A549 (cell line): ENCODE data around the gene EPOP. TPM values are rescaled to one million over a fixed set of nuclear protein-coding genes. Genes with fewer than 3 reads are reported as not detected.

Experiments used
- ATAC-seq, 2 experiments: fragments of 200-7000 bp in 1 of 2; fragments of >200 bp in 1 of 2; cut with Nextera tagmentation in 1 of 2; cut with Tn5 transposase in 1 of 2; 3 replicates each; pipeline versions ENCODE4 v1.8.0 to v1.9.1; 2018 to 2020; ENCODE audit warnings: mild to moderate bottlenecking in 1 of 2, moderate library complexity in 1 of 2
- CTCF ChIA-PET: fragments of 300-600 bp; sonication (Branson Sonifier 250); formaldehyde crosslinking; extraction: SDS; loops from one replicate; lab custom pipeline; 2021; ENCODE audit warnings: antibody characterized with exemption, inconsistent platforms; lab: Yijun Ruan, JAX
- POLR2A ChIA-PET: fragments of 350-600 bp; formaldehyde crosslinking; extraction: SDS; loops from one replicate; lab custom pipeline; 2021; ENCODE audit warnings: antibody characterized with exemption, inconsistent platforms; lab: Yijun Ruan, JAX
- DNase-seq, 2 experiments: peaks; one replicate each; pipeline versions ENCODE4 v3.0.0 to v3.0.0-alpha.2; 2011 to 2016; ENCODE audit warnings: low read depth in 1 of 2, low spot score in 1 of 2
- FAIRE-seq: peaks from 2 replicates; lab custom pipeline; 2011; peaks lifted over from hg19 to GRCh38; lab: Jason Lieb, UNC
- H3K27ac ChIP-seq, 2 experiments: fragments of >200 bp; sonication (Bioruptor Twin); formaldehyde crosslinking; 3 replicates each; pipeline ENCODE4 v1.5.1; 2016 to 2017
- H3K4me1 ChIP-seq: fragments of >200 bp; sonication (Bioruptor Twin); formaldehyde crosslinking; 3 replicates; pipeline ENCODE4 v1.6.1; 2016
- H3K4me2 ChIP-seq: fragments of >200 bp; sonication (Bioruptor Twin); formaldehyde crosslinking; 3 replicates; pipeline ENCODE4 v1.6.1; 2016
- H3K4me3 ChIP-seq: fragments of >200 bp; sonication (Bioruptor Twin); formaldehyde crosslinking; 3 replicates; pipeline ENCODE4 v1.5.1; 2016
- H3K9me3 ChIP-seq: fragments of >200 bp; sonication (Bioruptor Twin); formaldehyde crosslinking; 3 replicates; pipeline ENCODE4 v1.6.1; 2016
- BHLHE40 ChIP-seq: IDR thresholded peaks from 2 replicates; pipeline ENCODE4 v1.6.1; 2012; ENCODE audit warnings: low read depth, low read length, inconsistent platforms
- CBX2 ChIP-seq: fragments of 200-600 bp; sonication (generic); IDR thresholded peaks from 2 replicates; pipeline ENCODE4 v1.6.1; 2016; ENCODE audit warnings: low read depth, mild to moderate bottlenecking, borderline replicate concordance
- CBX8 ChIP-seq: fragments of 200-600 bp; sonication (generic); IDR thresholded peaks from 2 replicates; pipeline ENCODE4 v1.6.1; 2016
- CHD2 ChIP-seq: fragments of 150-350 bp; IDR thresholded peaks from 2 replicates; pipeline ENCODE4 v1.6.1; 2014; ENCODE audit warnings: low read length; ENCODE audit not compliant: partially characterized antibody
- CHD4 ChIP-seq: fragments of 200-600 bp; sonication (generic); IDR thresholded peaks from 2 replicates; pipeline ENCODE4 v1.6.1; 2016; ENCODE audit warnings: antibody characterized with exemption, mild to moderate bottlenecking, borderline replicate concordance
- EHF ChIP-seq: fragments of 250-450 bp; sonication (Bioruptor Pico); IDR thresholded peaks from 2 replicates; pipeline ENCODE4 v1.5.0; 2020; ENCODE audit warnings: mild to moderate bottlenecking
- EHMT2 ChIP-seq: fragments of 200-600 bp; sonication (generic); IDR thresholded peaks from 2 replicates; pipeline ENCODE4 v1.6.1; 2016; ENCODE audit warnings: antibody characterized with exemption, low read depth, mild to moderate bottlenecking, moderate library complexity
- EP300 ChIP-seq, 2 experiments: fragments of >200 bp; sonication (Bioruptor Twin); formaldehyde crosslinking; IDR thresholded peaks; 2 replicates in 1 of 2; 3 replicates in 1 of 2; pipeline ENCODE4 v1.6.1; 2016 to 2017
- ESRRA ChIP-seq: fragments of 150-350 bp; IDR thresholded peaks from 2 replicates; pipeline ENCODE4 v1.6.1; 2014; ENCODE audit warnings: mild to moderate bottlenecking, low read length, borderline replicate concordance
- FOSB ChIP-seq: fragments of 250-450 bp; sonication (Bioruptor Pico); IDR thresholded peaks from 2 replicates; pipeline ENCODE4 v1.5.0; 2020; ENCODE audit warnings: mild to moderate bottlenecking, moderate library complexity
- FOSL2 ChIP-seq, 2 experiments: fragments of 450-650 bp in 1 of 2; fragments of >200 bp in 1 of 2; sonication (Bioruptor Twin) in 1 of 2; formaldehyde crosslinking; IDR thresholded peaks; 2 replicates each; pipeline versions ENCODE4 v1.5.0 to v1.6.1; 2016 to 2020; ENCODE audit warnings: mild to moderate bottlenecking in 1 of 2, moderate library complexity in 1 of 2
- HDAC2 ChIP-seq: fragments of 200-600 bp; sonication (generic); IDR thresholded peaks from 2 replicates; pipeline ENCODE4 v1.6.1; 2016
- JUN ChIP-seq, 2 experiments: fragments of >200 bp; sonication (Bioruptor Twin); formaldehyde crosslinking; IDR thresholded peaks; 2 replicates in 1 of 2; 3 replicates in 1 of 2; pipeline ENCODE4 v1.6.1; 2016 to 2017
- KDM1A ChIP-seq: fragments of 200-600 bp; sonication (generic); IDR thresholded peaks from 2 replicates; pipeline ENCODE4 v1.6.1; 2016; ENCODE audit warnings: low read depth, mild to moderate bottlenecking
- MAFK ChIP-seq: fragments of 450-650 bp; IDR thresholded peaks from 2 replicates; pipeline ENCODE4 v1.6.1; 2014; ENCODE audit not compliant: partially characterized antibody
- MAZ ChIP-seq: fragments of 150-350 bp; IDR thresholded peaks from 2 replicates; pipeline ENCODE4 v1.6.1; 2014; ENCODE audit warnings: antibody characterized with exemption, low read depth, low read length, borderline replicate concordance
- POLR2AphosphoS2 ChIP-seq: conservative IDR thresholded peaks from 2 replicates; pipeline ENCODE4 v1.6.1; 2012; ENCODE audit warnings: low read length, improper control_type of control experiment, inconsistent platforms
- RCOR1 ChIP-seq: fragments of 150-350 bp; IDR thresholded peaks from 2 replicates; pipeline ENCODE4 v1.6.1; 2014; ENCODE audit warnings: antibody characterized with exemption, low read length, low read depth
- RNF2 ChIP-seq: fragments of 200-600 bp; sonication (generic); IDR thresholded peaks from 2 replicates; pipeline ENCODE4 v1.6.1; 2016; ENCODE audit warnings: low read depth, mild to moderate bottlenecking, antibody characterized with exemption, moderate library complexity, borderline replicate concordance
- SMC3 ChIP-seq: fragments of >200 bp; sonication (Bioruptor Twin); formaldehyde crosslinking; IDR thresholded peaks from 3 replicates; pipeline ENCODE4 v1.6.1; 2018; ENCODE audit warnings: inconsistent platforms
- TP53 ChIP-seq: fragments of 250-450 bp; sonication (Bioruptor Pico); IDR thresholded peaks from 2 replicates; pipeline ENCODE4 v1.5.0; 2021; ENCODE audit warnings: mild to moderate bottlenecking, moderate library complexity
- ZC3H11A ChIP-seq: fragments of 450-650 bp; IDR thresholded peaks from 2 replicates; pipeline ENCODE4 v1.6.1; 2014; ENCODE audit warnings: antibody characterized with exemption, mild to moderate bottlenecking
- ZNF302 ChIP-seq: fragments of 250-450 bp; sonication (Bioruptor Pico); IDR thresholded peaks from 2 replicates; pipeline ENCODE4 v1.9.0; 2021; ENCODE audit warnings: inconsistent platforms, mild to moderate bottlenecking, moderate library complexity
- ZSCAN20 ChIP-seq: fragments of 250-450 bp; sonication (Bioruptor Pico); IDR thresholded peaks from 2 replicates; pipeline ENCODE4 v1.8.0; 2022; ENCODE audit warnings: mild to moderate bottlenecking, moderate library complexity
- WGBS: methylation state at CpG from one replicate; pipeline ENCODE4 v1.1.6; 2017; ENCODE audit errors: missing lambda C conversion rate; 5-methylcytosine and 5-hydroxymethylcytosine counted together
- polyA plus RNA-seq, 4 experiments: library from polyadenylated mRNA; depleted of rRNA in 3 of 4; stranded (reverse); fragments of >200 nt; fragmentation: RNase III in 1 of 4; extraction: RNeasy Plus Mini Kit Qiagen cat#74134 plus additional on column Dnase treatment in 1 of 4; gene quantifications; 2 replicates in 3 of 4; 3 replicates in 1 of 4; pipeline ENCODE4 v1.2.3, GENCODE V29; 2011 to 2017
- TF ChIP-seq, protein P1 (sequence below): IDR thresholded peaks from 2 replicates; pipeline ENCODE4 v1.6.1; 2012; ENCODE audit warnings: low read depth, borderline replicate concordance
- TF ChIP-seq, protein P2 (sequence below): fragments of 450-650 bp; IDR thresholded peaks from 2 replicates; pipeline ENCODE4 v1.6.1; 2014; ENCODE audit warnings: antibody characterized with exemption
- TF ChIP-seq, protein P3 (sequence below): fragments of >200 bp; sonication (Bioruptor Twin); formaldehyde crosslinking; IDR thresholded peaks from 3 replicates; pipeline ENCODE4 v1.6.1; 2016
- TF ChIP-seq, protein P4 (sequence below): fragments of >200 bp; sonication (Bioruptor Twin); formaldehyde crosslinking; IDR thresholded peaks from 2 replicates; pipeline ENCODE4 v1.6.1; 2016

The EPOP gene
- polyA plus RNA-seq, 2 of the 4 experiments (the other 2 are of a cell fraction) = 5.1 to 12.1 TPM

DNA sequence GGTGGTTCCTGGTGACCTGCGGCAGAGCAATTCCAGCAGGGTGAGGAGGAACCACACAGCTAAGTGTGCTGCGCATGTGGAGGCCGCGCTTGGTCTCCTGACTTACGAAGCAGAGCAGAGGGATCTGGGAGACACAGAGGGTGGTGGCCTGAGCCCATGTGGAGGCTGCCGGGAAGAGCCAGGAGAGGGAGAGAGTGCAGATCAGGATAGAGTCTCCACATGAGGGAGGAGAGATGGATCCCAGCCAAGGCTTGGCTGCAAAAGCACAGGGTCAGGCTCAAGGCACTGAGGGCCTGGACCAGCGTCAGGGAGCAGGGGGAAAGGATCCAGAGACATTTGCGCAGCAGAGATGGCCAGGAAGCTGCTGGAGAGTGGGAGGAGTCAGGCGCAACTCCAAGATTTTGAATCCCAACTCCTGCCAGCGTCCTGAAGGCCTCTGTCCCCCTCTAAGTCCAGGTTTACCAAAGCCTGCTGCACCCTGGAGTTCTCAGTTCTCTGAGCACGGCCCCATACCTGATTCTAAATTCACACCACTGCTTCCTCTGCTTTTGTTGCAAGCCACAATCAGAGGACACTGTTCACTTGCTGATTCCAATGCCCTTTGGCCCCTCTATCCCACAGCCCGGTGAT is 19.1 kb upstream of the EPOP start:
- WGBS = 77% methylated on average over 12 of the region's 12 CpGs
- TF ChIP-seq CHD4 (no peak), MAZ (no peak), RCOR1 (no peak), BHLHE40 (no peak), ZNF302 (CRISPR knock-in tag) (no peak), KDM1A (no peak), JUN (IDR thresholded peaks at IDR 0.05) (no peak), EP300 (IDR thresholded peaks at IDR 0.05) (no peak), SMC3 (no peak)
- TF ChIP-seq, protein P1, sequence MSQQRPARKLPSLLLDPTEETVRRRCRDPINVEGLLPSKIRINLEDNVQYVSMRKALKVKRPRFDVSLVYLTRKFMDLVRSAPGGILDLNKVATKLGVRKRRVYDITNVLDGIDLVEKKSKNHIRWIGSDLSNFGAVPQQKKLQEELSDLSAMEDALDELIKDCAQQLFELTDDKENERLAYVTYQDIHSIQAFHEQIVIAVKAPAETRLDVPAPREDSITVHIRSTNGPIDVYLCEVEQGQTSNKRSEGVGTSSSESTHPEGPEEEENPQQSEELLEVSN = no peak
- TF ChIP-seq, protein P2, sequence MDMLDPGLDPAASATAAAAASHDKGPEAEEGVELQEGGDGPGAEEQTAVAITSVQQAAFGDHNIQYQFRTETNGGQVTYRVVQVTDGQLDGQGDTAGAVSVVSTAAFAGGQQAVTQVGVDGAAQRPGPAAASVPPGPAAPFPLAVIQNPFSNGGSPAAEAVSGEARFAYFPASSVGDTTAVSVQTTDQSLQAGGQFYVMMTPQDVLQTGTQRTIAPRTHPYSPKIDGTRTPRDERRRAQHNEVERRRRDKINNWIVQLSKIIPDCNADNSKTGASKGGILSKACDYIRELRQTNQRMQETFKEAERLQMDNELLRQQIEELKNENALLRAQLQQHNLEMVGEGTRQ = no peak
- TF ChIP-seq, protein P3, sequence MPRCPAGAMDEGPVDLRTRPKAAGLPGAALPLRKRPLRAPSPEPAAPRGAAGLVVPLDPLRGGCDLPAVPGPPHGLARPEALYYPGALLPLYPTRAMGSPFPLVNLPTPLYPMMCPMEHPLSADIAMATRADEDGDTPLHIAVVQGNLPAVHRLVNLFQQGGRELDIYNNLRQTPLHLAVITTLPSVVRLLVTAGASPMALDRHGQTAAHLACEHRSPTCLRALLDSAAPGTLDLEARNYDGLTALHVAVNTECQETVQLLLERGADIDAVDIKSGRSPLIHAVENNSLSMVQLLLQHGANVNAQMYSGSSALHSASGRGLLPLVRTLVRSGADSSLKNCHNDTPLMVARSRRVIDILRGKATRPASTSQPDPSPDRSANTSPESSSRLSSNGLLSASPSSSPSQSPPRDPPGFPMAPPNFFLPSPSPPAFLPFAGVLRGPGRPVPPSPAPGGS = no peak
- POLR2A ChIA-PET = no interaction called here
- ATAC-seq (peak; percentile 14 to 55; a peak in 3 of 6 replicates), FAIRE-seq (no peak), DNase-seq (no peak)
- Histone ChIP-seq H3K4me3 (no peak overlapping the region), H3K4me1 (no peaks in the 10 kb centered on the region), H3K27ac (no peak overlapping the region), H3K9me3 (no peaks in the 10 kb centered on the region), H3K4me2 (no peak overlapping the region)
- CTCF ChIA-PET = interaction anchor here (1.0 to 9.8 kb wide), 3 partner anchors 17 to 41 kb away, joined by 3 to 51 read pairs (median 3); no protein-coding TSS in a partner anchor

DNA sequence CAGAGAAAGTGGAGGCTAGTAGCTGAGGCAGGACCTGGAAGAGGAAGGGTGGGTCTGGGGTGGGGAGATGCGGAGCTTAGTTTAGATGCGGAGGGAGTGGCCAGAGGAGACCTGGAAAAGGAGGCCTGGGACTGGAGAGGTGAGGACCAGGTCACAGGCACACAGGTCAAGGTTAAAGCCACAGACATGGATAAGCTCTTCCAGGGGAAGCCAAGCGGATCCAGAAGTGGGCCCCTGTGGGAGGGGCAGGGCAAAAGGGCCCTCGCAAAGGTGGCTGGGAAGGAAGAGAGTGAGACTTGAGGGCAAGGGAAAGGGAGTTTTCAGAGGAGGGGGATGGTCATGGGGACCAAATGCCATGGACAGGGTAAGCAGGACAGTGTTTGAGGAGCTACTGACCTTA is 16.4 kb upstream of the EPOP start:
- CTCF ChIA-PET = interaction anchor here (0.5 to 9.8 kb wide), 5 partner anchors 14 to 44 kb away, joined by 4 to 51 read pairs (median 6); no protein-coding TSS in a partner anchor

More for the DNA sequence above, 16.4 kb upstream of the EPOP start:
- POLR2A ChIA-PET = no interaction called here
- H3K9me3 ChIP-seq = no peaks in the 10 kb centered on the region
- H3K4me3 ChIP-seq = no peak overlapping the region
- WGBS = 88% methylated on average over 4 of the region's 4 CpGs
- FAIRE-seq (no peak), DNase-seq (no peak), ATAC-seq (no peak)
- no peak overlapping the region for H3K27ac ChIP-seq
- no peaks in the 10 kb centered on the region for H3K4me1 ChIP-seq
- TF ChIP-seq EHMT2 = no peak
- no peak for TF ChIP-seq CHD2
- no peak for TF ChIP-seq CBX8
- no peak for TF ChIP-seq SMC3
- no peak for TF ChIP-seq FOSB (CRISPR knock-in tag)
- TF ChIP-seq, protein P4, sequence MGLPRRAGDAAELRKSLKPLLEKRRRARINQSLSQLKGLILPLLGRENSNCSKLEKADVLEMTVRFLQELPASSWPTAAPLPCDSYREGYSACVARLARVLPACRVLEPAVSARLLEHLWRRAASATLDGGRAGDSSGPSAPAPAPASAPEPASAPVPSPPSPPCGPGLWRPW = no peak
- TF ChIP-seq ESRRA = no peak
- TF ChIP-seq, protein P2 = no peak
- TF ChIP-seq TP53 (CRISPR knock-in tag) = no peak
- TF ChIP-seq HDAC2 = no peak
- TF ChIP-seq EP300 (IDR thresholded peaks at IDR 0.05) = no peak
- TF ChIP-seq ZC3H11A = no peak
- TF ChIP-seq RNF2 = no peak
- TF ChIP-seq RCOR1 = no peak
- TF ChIP-seq FOSL2 (IDR thresholded peaks at IDR 0.05) = no peak
- no peak for TF ChIP-seq FOSL2 (CRISPR knock-in tag; IDR thresholded peaks at IDR 0.05)
- TF ChIP-seq MAFK = no peak
- no peak for TF ChIP-seq CBX2
- TF ChIP-seq EHF (CRISPR knock-in tag) = no peak
- no peak for TF ChIP-seq ZSCAN20 (CRISPR knock-in tag)
- TF ChIP-seq POLR2AphosphoS2 = no peak
- H3K4me2 ChIP-seq = no peak overlapping the region
